ENCODE results near the gene SPINK5. TPM values are rescaled to one million over a fixed set of nuclear protein-coding genes. Genes with fewer than 3 reads are reported as not detected.
A peak's percentile ranks its signal among the peaks of the same experiment; 100 is the strongest.

The SPINK5 gene
- total and polyA plus RNA-seq, 3 donors from 2014 or later: 0.90 to 3.5 (median 1.1) TPM

DNA sequence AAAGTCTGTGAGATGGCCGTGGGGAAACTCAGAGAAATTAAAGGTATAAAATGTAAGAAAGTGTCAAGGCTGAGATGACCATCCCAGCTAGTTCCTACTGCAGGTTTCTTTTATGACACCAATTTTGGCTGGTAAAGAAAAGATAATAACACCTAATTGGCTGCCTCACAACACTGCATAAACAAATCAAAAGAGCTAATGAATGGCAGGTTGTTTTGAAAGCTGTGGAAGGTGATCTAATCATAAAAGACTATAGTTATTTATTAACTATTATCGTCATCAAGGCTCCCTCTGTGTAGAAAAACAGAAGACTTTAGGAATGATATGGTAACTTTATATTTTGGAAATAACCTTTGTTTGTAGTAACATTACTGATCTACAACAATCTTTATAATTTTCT is 3.5 kb upstream of the SPINK5 start:
- no peak overlapping the region for H3K27ac ChIP-seq
- peak overlapping the region in 1 of 2 donors; percentile 10 for H3K4me3 ChIP-seq
- WGBS, 2 donors: 21 to 45% methylated on average over 2 of the region's 2 CpGs
- no peaks in the 10 kb centered on the region for H3K9me3 ChIP-seq
- H3K27me3 ChIP-seq: no peaks in the 10 kb centered on the region
- intact Hi-C loops (cut with DNase I; ENCODE audit: low total_unique reads): no loop called here
- TF ChIP-seq POLR2A (IDR thresholded peaks at IDR 0.05) (no peak), CTCF (IDR thresholded peaks at IDR 0.05) (no peak)
- no peak for DNase-seq
- H3K4me1 ChIP-seq: no peaks in the 10 kb centered on the region
- H3K36me3 ChIP-seq (ENCODE audit: low read depth, missing control alignments): no peaks in the 10 kb centered on the region

GRCh38 chr5:148060881-148061280 is 2.9 kb upstream of the SPINK5 start:
- Histone ChIP-seq H3K4me3 (no peak overlapping the region), H3K36me3 (ENCODE audit: low read depth, missing control alignments) (no peaks in the 10 kb centered on the region), H3K27me3 (no peaks in the 10 kb centered on the region), H3K4me1 (no peaks in the 10 kb centered on the region), H3K9me3 (no peaks in the 10 kb centered on the region), H3K27ac (no peak overlapping the region)
- DNase-seq: no peak
- intact Hi-C loops (cut with DNase I; ENCODE audit: low total_unique reads): no loop called here
- TF ChIP-seq POLR2A (IDR thresholded peaks at IDR 0.05) (no peak), CTCF (IDR thresholded peaks at IDR 0.05) (no peak)

- no peak overlapping the region for H3K27ac ChIP-seq
- H3K9me3 ChIP-seq: no peaks in the 10 kb centered on the region
- H3K27me3 ChIP-seq: no peaks in the 10 kb centered on the region
- no peaks in the 10 kb centered on the region for H3K4me1 ChIP-seq
- WGBS, 2 donors: 69 to 78% methylated on average over 1 of the region's 1 CpG
- no peak overlapping the region for H3K4me3 ChIP-seq
- intact Hi-C loops (cut with DNase I; ENCODE audit: low total_unique reads): no loop called here
- TF ChIP-seq CTCF (IDR thresholded peaks at IDR 0.05) (no peak), POLR2A (IDR thresholded peaks at IDR 0.05) (no peak)
- DNase-seq: no peak
- no peaks in the 10 kb centered on the region for H3K36me3 ChIP-seq (ENCODE audit: low read depth, missing control alignments)
Observed at GRCh38 chr5:148070621-148071020, 6.8 kb downstream of the SPINK5 start.

DNA sequence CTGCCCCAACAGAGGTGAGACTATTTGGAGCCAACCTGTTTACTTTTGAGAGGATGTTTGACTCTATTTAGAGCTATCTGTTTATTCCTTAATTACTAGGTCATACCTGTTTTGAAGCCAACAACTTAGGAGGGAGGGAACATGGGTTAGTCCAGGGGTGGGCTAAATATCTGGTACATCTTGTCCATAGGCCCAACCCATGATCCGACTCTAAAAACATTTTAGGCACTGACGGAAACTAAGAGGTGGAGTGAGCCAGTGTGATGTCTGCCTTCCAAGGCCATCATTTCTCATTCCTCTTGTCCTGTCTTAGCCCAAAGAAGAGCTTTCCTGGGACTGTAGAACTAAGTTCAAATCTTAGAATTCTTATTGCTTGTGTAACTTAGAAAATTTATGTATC is 8.4 kb downstream of the SPINK5 start:
- no peak overlapping the region for H3K27ac ChIP-seq
- intact Hi-C loops (cut with DNase I; ENCODE audit: low total_unique reads): no loop called here
- H3K4me3 ChIP-seq: no peak overlapping the region
- no peaks in the 10 kb centered on the region for H3K36me3 ChIP-seq (ENCODE audit: low read depth, missing control alignments)
- DNase-seq: no peak
- 73 to 76% methylated on average over 2 of the region's 2 CpGs for WGBS, 2 donors
- H3K27me3 ChIP-seq: no peaks in the 10 kb centered on the region
- H3K4me1 ChIP-seq: no peaks in the 10 kb centered on the region
- TF ChIP-seq POLR2A (IDR thresholded peaks at IDR 0.05) (no peak), CTCF (IDR thresholded peaks at IDR 0.05) (no peak)
- H3K9me3 ChIP-seq: no peaks in the 10 kb centered on the region

GRCh38 chr5:148075529-148075928 is 11.7 kb downstream of the SPINK5 start:
- Histone ChIP-seq H3K9me3 (no peaks in the 10 kb centered on the region), H3K36me3 (ENCODE audit: low read depth, missing control alignments) (no peaks in the 10 kb centered on the region), H3K27ac (no peak overlapping the region), H3K27me3 (no peaks in the 10 kb centered on the region), H3K4me1 (no peaks in the 10 kb centered on the region), H3K4me3 (no peak overlapping the region)
- intact Hi-C loops (cut with DNase I; ENCODE audit: low total_unique reads): no loop called here
- no peak for TF ChIP-seq CTCF (IDR thresholded peaks at IDR 0.05)
- no peak for TF ChIP-seq POLR2A (IDR thresholded peaks at IDR 0.05)
- WGBS, 2 donors: 74 to 94% methylated on average over 2 of the region's 2 CpGs
- no peak for DNase-seq

Measured in testis (tissue), 3 donors.